ENCODE measurements around the gene KRTAP4-9.
"Not testable (repeated sequence)": the region's sequence is repeated elsewhere in the genome, so short reads cannot be mapped to it uniquely, and the experiment has no call there.

The KRTAP4-9 gene

DNA sequence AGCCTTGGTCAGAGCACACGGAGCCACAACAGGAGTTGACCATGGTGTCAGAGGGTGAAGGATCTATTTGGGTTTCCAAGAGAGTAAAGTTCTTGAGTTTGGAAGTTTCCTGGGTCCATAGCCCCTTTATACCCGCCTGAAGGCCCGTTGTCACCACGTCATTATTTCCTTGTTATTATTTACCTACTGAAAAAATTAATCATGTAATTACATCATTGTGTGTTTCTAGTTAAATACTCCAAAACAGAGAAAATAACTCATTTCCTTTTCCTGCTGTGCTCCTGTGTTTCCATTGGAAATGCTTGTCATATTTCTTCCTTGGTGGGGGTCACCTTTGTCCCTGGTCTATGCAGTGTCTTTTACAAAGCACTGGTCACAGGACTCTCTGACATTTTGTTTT is 7.1 kb upstream of the KRTAP4-9 start, which contains the start of gene KRTAP4-8:
TSS of gene KRTAP4-8 (minus strand) at position 101 of the 400 bp plus-strand sequence. CDS start at position 43, 58 bp downstream.
- no peak for DNase-seq (ENCODE audit: low read depth)

DNA sequence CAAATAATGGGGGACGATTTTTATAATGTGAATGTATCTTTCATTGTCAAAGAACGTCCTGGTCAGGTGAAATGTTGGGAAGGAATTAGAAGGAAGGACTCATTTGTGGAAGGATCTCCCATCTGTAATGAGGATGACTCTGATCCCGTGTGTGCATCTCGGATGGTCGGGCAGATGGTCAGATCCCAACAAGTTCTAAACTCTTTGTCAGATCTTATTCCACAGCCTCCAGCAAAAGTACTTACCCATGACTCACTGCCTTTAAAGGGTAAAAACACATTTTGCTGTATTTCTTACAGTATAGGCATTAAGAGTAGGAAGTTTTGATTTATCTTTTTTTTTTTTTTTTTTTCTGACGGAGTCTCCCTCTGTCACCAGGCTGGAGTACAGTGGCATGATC is 6.7 kb upstream of the KRTAP4-9 start:
- DNase-seq (ENCODE audit: low read depth): no peak

DNA sequence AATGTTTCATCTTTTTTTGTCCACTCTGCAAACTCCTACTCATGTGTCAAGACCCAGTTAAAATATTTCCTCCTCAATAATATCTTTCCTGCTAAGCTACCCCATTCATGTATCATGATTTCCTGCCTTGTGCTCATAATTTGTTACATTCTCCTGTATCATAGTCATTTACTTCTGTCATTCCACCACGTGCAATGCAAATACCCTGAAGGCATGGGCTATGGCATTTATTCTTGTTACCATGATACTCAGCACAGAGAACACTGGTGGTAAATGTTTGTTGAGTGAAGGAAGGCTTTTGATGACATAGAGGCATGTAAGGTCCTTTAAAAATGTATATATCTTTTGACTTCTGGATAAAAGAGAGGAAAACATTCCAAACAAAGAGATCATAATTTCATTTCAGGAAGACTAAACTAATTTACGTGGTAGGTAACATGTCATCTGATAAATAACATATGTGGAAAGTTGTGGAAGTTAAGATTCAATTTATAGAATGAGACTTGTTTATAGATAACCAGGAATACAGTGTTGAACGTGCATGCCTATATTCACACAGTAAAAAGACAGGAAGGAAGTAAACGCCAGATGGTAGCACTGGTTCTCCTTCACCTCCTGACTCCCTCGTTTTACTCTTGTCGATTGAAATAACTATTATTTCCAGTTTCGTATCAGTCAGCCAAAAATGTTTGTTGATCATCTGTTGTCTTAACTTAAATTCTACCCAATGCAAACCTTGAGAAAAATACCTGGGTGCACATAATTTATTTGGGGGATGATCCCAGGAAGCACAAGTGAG is 5.3 kb upstream of the KRTAP4-9 start:
- DNase-seq (ENCODE audit: low read depth): not testable (repeated sequence)

DNA sequence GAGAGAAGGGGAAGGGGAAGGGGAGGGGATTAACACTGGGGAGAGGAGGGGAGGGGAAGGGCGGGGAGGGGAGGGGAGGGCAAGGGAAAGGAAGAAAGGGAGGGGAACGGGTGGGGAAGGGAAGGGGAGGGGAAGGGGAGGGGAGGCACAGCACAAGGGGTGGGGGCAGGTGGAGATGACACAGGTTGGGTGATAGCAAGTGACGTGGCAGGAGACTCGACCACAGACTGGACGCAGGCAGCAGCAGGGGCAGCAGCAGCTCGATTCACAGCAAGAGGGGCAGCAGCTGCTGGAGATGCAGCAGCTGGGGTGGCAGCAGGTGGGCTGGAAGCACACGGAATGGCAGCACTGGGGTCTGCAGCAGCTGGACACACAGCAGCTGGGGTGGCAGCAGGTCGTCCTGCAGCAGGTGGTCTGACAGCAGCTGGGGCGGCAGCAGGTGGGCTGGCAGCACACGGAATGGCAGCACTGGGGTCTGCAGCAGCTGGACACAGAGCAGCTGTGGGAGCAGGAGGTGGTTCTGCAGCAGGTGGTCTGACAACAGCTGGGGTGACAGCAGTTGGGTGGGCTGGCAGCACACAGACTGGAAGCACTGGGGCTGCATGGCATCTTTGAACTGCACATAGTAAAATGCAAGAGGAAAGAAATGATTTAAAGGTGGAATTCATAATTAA is 3.5 kb upstream of the KRTAP4-9 start, which contains the start of gene KRTAP4-16:
TSS of gene KRTAP4-16 (minus strand) at position 624 of the 674 bp plus-strand sequence. CDS start at position 624, 0 bp downstream.
- no peak for DNase-seq (ENCODE audit: low read depth)

DNA sequence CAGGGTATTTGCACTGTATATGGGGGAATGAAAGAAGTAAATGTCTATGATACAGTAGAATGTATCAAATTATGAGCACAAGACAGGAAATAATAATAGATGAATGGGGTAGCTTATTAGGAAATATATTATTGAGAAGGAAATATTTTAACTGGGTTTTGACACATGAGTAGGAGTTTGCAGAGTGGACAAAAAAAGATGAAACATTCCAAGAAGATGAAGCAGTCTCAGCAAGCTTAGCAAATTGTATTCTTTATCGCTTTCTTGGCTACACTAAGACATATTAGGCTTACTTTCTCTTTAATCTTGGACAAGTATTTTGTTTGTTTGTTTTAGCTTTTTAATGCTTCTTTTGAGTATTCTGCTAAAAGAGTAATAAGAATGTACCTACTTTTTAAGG is 1.3 kb upstream of the KRTAP4-9 start:
- DNase-seq (ENCODE audit: low read depth): no peak

DNA sequence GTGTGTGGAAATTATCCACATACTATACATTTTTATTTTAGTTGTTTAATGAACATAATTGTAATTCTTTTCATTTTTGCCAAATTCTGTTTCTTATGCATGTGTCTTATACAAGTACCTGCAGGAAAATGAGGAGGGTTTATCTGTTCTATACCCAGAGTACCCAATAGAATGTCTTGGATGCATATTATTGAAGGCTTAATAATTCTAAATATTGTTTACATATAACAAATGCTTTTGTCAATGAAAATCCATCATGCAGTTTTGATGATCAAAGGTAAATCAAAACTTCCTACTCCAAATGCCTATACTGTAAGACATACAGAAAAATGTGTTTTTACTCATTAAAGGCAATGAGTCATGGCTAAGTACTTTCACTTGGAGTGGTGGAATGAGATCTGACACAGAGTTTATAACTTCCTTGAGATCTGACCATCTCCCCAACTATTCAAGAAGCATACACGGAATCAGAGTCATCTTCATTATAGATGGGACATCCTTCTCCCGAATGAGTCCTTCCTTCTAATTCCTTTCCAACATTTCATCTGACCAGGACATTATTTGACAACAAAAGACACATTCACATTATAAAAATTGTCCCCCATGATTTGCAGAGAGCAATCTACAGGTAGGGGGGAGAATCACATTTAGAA is 677 bp upstream of the KRTAP4-9 start:
- DNase-seq (ENCODE audit: low read depth): not testable (repeated sequence)

DNA sequence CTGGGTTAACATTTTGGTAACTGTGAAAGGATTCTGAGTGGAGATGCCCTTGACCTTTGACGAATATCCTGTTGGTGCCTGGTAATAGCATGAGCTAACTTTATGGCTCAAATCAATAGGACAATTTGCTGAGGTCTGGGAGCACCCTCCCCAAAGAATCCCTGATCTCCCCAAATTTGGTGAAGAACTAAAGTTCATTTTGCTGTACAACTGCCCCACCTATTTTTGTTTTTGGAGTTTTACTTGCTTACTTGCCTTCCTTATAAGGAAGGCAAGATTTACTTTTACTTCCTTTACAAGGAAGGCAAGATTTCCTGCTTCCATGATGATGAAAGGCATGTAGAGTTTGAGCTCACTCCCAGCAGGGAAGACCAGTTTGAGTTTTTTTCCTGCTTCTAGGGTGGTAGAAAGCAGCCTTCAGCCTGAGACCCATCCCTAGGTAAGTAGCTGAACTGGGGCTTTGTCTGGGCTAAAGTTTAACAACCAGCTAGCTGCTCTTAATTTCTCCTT is 2.8 kb downstream of the KRTAP4-9 start:
- DNase-seq (ENCODE audit: low read depth): no peak

DNA sequence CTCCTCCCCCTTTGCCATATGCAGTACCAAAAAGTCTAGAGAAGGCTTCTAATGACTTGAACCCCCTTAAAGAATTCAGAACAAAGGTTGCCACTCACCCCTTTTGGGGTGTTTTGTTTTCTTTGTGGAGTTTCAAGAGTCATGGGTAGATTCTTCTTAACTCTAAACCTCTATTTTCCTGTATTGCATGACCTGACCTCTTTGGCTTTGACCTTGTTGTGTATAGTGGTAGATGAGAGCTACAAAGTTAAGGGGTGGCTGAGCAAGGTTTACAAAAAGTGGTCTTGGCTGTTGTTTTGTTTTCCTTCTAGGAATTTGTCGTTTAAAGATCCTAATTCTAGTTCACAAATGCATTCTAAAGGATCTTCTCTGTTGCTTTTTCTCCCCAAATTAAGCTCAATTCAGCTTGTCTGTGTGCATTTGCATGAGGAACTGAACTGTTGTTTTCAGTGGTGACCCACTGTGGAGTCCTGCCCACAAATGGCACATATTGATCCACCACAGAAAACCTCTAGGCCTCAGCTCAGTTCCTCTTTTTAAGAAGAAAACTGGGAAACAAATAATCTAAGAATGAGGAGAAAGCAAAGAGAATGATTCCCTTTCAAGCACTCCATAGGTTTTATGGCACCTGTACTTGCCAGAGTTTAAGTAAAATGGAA is 3.7 kb downstream of the KRTAP4-9 start:
- not testable (repeated sequence) for DNase-seq (ENCODE audit: low read depth)

DNA sequence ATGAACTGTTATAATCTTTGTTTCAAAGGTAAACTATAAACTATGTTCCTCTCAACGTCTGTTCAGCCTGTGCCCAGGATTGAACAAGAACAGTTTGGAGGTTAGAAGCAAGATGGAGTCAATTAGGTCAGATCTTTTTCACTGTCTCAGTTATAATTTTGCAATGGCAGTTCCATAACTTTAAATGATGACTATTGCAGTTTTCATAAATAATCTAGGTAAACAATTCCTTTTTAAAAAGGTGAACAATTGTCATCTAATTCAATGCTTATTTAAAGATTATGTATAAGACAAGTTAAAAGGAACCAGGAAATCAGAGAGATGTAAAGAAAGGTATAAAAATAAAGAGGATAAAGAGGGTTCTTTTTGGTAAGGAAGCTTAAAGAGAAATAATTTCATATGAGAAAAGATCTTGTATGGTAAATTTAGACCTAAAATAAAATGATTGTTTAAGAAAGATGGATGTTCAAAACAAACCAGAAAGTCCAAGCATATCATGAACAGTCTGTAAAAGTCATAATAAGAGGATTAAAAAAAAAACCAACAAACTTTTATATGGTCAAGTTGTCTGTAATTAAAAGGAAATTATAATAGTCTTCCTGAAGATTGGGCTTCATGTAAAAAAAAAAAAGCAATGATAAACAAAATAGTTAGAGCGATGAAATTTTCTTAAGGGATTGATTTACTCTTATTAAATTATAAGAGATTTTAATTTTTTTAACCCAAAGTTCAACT is 6.1 kb downstream of the KRTAP4-9 start:
- DNase-seq (ENCODE audit: low read depth): no peak

DNA sequence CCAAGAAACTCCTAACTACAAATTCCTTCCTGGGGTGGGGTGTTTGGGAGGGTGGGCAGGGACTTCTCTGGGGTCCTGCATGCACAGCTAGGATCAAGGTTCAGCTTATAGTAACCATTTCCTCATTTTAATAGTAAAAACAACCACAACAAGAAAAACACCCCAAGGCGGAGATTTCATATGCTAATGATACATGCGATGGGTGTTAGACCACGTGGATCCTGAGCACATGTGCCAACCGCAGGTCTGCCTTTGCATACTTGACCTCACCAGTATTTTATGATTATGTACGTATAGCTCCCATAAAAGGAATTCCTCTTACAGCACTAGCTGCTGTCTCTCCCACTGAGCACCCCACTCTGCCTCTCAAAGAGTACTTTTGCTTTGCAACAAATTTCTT is 11.1 kb downstream of the KRTAP4-9 start:
- DNase-seq (ENCODE audit: low read depth): no peak

DNA sequence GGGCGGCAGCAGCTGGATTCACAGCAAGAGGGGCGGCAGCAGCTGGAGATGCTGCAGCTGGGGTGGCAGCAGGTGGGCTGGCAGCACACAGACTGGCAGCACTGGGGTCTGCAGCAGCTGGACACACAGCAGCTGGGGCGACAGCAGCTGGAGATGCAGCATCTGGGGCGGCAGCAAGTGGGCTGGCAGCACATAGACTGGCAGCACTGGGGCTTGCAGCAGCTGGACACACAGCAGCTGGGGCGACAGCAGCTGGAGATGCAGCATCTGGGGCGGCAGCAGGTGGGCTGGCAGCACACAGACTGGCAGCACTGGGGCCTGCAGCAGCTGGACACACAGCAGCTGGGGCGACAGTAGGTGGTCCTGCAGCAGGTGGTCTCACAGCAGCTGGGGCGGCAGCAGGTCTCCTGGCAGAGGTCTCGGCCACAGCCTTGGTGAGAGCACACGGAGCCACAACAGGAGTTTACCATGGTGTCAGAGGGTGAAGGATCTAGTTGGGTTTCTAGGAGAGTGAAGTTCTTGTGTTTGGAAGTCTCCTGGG is 12.7 kb downstream of the KRTAP4-9 start, which contains the start of gene KRTAP4-11:
TSS of gene KRTAP4-11 (minus strand) at position 528 of the 541 bp plus-strand sequence. CDS start at position 470, 58 bp downstream.
- DNase-seq (ENCODE audit: low read depth): not testable (repeated sequence)

DNA sequence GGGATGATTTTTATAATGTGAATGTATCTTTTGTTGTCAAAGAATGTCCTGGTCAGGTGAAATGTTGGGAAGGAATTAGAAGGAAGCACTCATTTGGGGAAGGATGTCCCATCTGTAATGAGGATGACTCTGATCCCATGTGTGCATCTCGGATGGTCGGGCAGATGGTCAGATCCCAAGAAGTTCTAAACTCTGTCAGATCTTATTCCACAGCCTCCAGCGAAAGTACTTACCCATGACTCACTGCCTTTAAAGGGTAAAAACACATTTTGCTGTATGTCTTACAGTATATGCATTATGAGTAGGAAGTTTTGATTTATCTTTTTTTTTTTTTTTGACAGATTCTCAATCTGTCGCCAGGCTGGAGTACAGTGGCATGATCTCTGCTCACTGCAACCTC is 13.5 kb downstream of the KRTAP4-9 start:
- no peak for DNase-seq (ENCODE audit: low read depth)

DNA sequence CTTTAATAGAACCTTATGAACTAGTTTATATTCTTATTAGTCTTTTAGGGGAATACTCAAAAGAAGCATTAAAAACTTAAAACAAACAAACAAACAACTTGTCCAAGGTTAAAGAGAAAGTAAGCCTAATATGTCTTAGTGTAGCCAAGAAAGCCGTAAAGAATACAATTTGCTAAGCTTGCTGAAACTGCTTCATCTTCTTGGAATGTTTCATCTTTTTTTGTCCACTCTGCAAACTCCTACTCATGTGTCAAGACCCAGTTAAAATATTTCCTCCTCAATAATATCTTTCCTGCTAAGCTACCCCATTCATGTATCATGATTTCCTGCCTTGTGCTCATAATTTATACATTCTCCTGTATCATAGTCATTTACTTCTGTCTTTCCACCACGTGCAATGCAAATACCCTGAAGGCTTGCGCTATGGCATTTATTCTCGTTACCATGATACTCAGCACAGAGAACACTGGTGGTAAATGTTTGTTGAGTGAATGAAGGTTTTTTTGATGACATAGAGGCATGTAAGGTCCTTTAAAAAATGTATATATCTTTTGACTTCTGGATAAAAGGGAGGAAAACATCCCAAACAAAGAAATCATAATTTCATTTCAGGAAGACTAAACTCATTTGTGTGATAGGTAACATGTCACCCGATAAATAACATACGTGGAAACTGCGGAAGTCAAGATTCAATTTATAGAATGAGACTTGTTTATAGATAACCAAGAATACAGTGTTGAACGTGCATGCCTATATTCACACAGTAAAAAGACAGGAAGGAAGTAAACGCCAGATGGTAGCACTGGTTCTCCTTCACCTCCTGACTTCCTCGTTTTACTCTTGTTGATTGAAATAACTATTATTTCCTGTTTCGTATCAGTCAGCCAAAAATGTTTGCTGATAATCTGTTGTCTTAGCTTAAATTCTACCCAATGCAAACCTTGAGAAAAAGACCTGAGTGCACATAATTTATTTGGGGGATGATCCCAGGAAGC is 14.8 kb downstream of the KRTAP4-9 start:
- DNase-seq (ENCODE audit: low read depth): not testable (repeated sequence)

DNA sequence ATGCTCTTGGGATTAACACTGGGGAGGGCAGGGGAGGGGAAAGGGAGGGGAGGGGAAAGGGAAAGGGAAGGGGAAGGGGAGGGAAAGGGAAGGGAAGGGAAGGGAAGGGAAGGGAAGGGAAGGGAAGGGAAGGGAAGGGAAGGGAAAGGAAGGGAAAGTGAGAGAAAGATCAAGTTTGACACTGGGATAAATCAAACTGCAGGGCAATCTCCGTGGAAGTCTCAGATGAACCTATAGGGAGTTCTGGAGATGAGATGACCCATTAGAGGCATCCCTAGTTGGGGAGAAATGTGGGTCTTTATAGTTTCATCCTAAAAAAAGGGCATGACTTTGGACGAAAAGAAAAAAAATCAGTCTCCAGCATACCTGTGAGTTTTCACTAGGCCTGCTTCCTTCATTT is 16.6 kb downstream of the KRTAP4-9 start:
- no peak for DNase-seq (ENCODE audit: low read depth)

DNA sequence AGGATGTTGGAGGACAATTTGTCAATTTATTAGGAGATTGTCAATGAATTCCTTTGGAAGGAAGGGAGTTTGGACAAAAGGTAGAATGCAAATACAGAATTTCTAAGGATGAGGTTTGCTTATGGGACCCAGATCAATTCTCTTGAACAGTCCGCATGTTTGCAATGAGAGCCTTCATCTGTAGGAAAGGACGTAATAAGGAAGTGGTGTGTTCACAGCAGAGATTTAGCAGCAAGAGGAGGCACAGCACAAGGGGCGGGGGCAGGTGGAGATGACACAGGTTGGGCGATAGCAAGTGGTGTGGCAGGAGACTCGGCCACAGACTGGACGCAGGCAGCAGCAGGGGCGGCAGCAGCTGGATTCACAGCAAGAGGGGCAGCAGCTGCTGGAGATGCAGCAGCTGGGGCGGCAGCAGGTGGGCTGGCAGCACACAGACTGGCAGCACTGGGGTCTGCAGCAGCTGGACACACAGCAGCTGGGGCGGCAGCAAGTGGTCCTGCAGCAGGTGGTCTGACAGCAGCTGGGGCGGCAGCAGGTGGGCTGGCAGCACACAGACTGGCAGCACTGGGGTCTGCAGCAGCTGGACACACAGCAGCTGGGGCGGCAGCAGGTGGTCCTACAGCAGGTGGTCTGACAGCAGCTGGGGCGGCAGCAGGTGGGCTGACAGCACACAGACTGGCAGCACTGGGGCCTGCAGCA is 18.3 kb downstream of the KRTAP4-9 start:
- DNase-seq (ENCODE audit: low read depth): not testable (repeated sequence)

DNA sequence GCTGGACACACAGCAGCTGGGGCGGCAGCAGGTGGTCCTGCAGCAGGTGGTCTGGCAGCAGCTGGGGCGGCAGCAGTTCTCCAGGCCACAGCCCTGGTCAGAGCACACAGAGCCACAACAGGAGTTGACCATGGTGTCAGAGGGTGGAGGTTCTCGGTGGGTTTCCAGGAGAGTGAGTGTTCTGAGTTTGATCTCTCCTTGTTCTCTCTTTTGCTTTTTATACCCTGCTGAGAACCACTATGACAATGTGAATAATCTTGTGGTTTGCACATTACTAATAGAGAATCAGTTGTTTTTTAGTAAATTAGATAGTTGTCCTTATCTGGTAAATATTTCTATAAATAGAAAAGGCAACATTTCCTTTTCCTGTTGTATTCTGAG is 18.8 kb downstream of the KRTAP4-9 start, which contains the start of gene KRTAP4-12:
TSS of gene KRTAP4-12 (minus strand) at position 192 of the 381 bp plus-strand sequence. CDS start at position 132, 60 bp downstream.
- not testable (repeated sequence) for DNase-seq (ENCODE audit: low read depth)

DNA sequence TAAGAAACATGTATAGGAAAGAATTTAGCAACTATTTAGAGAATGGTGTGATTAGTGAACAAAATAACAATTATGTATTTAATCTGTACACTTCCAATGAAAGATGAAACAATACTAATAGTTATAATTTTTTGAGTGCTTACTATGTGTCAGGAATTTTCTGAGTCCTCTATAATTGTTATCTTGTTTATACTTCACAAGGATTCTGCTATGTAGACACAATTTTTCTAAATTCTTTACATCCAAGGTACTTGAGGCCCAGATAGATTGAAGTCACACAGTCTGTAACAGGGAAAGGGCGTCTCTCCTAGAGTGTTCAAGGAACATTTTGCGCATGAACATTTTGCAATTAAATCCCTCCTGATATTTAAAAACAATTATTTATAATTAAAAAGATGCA is 19.9 kb downstream of the KRTAP4-9 start:
- no peak for DNase-seq (ENCODE audit: low read depth)

DNA sequence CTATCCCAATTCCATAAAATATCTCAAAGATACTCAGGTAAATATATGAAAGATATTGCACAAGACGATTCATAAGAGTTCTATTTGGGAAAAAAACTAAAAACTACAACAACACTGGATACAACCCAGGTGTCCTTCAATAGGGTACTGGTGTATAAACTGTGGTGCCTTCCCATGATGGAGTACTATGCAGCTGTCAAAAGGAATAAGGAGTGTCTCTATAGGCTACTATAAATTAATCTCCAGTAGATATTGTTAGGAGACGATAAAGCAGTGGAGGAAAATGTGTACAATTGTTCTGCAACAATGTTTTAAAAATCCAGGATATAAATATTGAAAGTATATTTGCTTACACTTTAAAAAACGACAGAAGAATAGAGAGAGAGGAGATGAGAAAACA is 21.2 kb downstream of the KRTAP4-9 start:
- DNase-seq (ENCODE audit: low read depth): no peak

DNA sequence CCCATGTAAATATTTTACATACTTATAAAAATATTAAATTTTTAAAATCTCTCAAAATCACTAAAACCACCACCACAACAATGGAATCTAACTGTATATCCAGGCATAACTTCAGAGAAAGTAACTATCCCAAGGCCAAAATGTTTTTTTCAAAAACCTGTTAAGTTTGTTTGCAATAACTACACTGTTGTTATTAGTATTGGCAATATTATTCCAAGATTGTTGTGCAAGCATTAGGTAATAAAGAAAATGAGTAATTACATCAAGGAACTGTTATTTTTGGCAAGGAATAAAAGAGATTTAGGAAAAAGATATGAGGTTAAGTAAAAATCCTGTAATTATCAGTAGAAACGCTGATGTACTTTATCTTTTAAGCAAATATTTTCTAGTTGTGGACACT is 22.2 kb downstream of the KRTAP4-9 start:
- DNase-seq (ENCODE audit: low read depth): no peak
